Measurements from ENCODE around the gene CYP2D6. TPM values are rescaled to one million over a fixed set of nuclear protein-coding genes. Genes with fewer than 3 reads are reported as not detected.
"Not testable (repeated sequence)": the region's sequence is repeated elsewhere in the genome, so short reads cannot be mapped to it uniquely, and the experiment has no call there.

CYP2D6 gene
- polyA plus RNA-seq, 3 donors = 0.85 to 1.2 (median 1.1) TPM

- not testable (repeated sequence) for H3K27ac ChIP-seq (ENCODE audit: low read depth, low read length)
- 88 to 95% (median 94%) methylated on average over 9 to 13 of the region's 17 CpGs for WGBS, 3 donors
Measured at GRCh38 chr22:42140153-42140552, 9.5 kb upstream of the CYP2D6 start.

DNA sequence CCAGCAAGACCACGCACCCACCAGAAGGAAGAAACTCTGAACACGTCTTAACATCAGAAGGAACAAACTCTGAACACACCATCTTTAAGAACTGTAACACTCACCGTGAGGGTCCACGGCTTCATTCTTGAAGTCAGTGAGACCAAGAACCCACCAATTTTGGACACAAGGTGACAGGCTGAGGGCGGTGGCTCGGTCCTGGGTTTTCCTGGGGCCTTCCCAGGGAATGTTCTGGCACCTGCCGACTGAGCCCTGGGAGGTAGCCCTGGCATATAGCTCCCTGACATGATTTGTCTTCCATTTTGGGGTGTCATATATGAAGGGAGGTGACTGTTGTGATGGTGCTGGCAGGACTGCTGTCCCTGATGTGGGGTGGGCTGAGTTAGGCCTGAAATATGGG, 8.9 kb upstream of the CYP2D6 start:
- H3K27ac ChIP-seq (ENCODE audit: low read depth, low read length) = not testable (repeated sequence)
- WGBS, 3 donors = 90 to 97% (median 91%) methylated on average over 7 of the region's 7 CpGs

GRCh38 chr22:42138972-42139371, 8.4 kb upstream of the CYP2D6 start:
- no peak overlapping the region for H3K27ac ChIP-seq (ENCODE audit: low read depth, low read length)
- WGBS, 3 donors = 83 to 98% (median 98%) methylated on average over 2 of the region's 2 CpGs

DNA sequence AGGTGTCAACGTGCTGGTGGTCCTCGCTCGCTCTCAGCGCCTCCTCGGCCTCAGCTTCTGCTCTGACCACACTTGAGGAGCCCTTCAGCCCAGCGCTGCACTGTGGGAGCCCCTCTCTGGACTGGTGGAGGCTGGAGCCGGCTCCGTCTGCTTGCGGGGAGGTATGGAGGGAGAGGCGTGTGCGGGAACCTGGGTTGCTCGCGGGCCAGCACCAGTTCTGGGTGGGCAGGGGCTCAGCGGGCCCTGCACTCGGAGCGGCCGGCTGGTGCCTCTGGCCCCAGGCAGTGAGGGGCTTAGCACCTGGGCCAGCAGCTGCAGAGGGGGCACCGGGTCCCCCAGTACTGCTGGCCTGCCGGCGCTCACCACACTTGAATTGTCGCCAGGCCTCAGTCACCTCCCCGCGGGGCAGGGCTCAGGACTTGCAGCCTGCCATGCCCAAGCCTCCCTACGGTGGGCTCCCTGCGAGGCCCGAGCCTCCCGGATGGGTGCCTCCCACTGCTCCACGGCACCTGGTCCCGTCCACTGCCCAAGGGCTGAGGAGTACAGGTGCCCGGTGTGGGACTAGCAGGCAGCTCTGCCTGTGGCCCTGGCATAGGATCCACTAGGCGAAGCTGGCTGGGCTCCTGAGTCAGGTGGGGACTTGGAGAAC, 7.6 kb upstream of the CYP2D6 start:
- WGBS, 3 donors = 88 to 95% (median 90%) methylated on average over 27 to 31 of the region's 31 CpGs
- H3K27ac ChIP-seq (ENCODE audit: low read depth, low read length) = no peak overlapping the region

DNA sequence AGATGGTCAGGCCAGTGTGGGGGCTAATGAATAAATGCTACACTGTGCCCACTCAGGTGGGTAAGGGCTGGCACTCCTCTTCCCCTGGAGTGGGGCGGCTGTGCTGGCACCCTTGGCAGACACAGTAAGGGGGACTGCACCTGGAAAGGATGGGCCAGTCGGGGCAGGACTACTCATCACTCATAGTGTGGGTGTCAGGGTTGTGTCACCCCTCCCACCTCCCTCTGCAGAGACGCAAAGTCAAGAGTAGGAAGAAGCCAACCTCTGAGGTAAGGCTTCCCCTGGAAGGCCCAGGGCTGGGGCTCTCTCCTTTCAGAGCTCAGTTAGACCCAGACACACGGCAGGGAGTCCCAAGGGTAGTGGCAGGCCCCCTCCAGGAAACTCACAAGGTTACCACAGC, 5.1 kb upstream of the CYP2D6 start:
- no CpG with 5 or more reads among the region's 4 CpGs for WGBS, 3 donors

DNA sequence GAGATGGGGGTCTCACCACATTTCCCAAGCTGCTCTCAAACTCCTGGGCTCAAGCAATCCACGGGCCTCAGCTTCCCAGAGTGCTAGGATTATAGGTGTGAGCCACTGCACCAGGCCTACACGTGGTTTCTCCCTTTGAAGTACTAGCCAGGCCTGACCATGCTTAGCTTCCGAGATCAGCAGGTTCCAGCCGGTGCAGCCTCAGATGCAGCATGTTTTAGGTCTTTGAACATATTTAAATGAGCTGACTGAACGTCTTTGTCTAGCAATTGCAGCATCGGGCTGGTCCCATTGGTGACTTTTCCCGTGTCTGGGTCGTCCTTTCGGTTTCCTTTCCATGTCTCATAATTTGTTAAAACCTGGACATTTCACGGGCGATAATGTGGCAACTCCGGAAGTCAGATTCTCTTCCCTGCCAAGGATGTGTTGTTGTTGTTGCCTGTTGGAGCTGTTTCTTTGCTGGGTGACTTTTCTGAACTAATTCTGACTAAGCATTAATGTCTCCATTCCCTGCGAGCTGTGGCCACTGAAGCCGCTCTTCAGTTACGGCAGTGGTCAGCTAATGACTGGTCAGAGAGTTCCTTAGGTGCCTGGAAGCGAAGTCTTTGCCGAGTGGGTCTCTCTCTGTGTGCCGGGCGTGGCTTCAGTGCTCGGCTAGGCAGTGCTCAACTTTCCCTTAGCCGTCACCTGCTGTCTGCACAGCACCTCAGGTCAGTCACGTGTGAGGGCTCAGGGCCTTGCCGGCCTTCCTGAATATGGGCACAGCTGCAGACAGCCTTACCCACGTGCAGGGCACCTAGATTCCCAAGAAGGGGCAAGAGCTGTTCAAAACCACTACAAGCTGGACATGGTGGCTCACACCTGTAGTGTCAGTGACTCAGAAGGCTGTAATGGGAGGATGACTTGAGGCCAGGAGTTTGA, 3.8 kb upstream of the CYP2D6 start:
- no peak overlapping the region for H3K27ac ChIP-seq (ENCODE audit: low read depth, low read length)
- 67 to 84% (median 73%) methylated on average over 24 of the region's 24 CpGs for WGBS, 3 donors

More for the DNA sequence above, 5.1 kb upstream of the CYP2D6 start:
- not testable (repeated sequence) for H3K27ac ChIP-seq (ENCODE audit: low read depth, low read length)

DNA sequence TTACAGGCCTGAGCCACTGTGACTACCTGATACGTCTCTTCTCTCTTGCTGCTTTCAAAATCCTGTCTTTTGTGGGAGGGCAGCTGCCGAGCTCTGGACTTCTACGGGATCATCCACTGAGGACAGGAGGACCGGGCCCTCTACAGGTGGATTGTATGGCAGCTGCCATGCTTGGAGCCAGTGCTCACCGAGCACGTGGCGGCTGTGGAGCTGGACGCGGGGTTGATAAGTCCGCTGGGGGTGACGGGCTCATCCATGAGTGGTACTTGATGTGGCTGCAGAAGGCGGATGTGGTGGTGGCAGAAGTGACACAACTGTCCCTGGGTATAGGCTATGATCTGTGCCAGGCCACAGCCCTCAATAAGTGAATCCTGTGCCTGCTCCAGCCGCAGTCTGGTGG, 1.8 kb upstream of the CYP2D6 start:
- no peak overlapping the region for H3K27ac ChIP-seq (ENCODE audit: low read depth, low read length)
- 74 to 87% (median 77%) methylated on average over 13 of the region's 13 CpGs for WGBS, 3 donors

- WGBS, 3 donors = 70 to 77% (median 73%) methylated on average over 8 of the region's 8 CpGs
- H3K27ac ChIP-seq (ENCODE audit: low read depth, low read length) = no peak overlapping the region
Measured at GRCh38 chr22:42131562-42131961, 952 bp upstream of the CYP2D6 start.

GRCh38 chr22:42130182-42130581, 428 bp downstream of the CYP2D6 start:
- WGBS, 3 donors = 0 to 14% (median 0%) methylated on average over 1 of the region's 7 CpGs
- H3K27ac ChIP-seq (ENCODE audit: low read depth, low read length) = not testable (repeated sequence)

DNA sequence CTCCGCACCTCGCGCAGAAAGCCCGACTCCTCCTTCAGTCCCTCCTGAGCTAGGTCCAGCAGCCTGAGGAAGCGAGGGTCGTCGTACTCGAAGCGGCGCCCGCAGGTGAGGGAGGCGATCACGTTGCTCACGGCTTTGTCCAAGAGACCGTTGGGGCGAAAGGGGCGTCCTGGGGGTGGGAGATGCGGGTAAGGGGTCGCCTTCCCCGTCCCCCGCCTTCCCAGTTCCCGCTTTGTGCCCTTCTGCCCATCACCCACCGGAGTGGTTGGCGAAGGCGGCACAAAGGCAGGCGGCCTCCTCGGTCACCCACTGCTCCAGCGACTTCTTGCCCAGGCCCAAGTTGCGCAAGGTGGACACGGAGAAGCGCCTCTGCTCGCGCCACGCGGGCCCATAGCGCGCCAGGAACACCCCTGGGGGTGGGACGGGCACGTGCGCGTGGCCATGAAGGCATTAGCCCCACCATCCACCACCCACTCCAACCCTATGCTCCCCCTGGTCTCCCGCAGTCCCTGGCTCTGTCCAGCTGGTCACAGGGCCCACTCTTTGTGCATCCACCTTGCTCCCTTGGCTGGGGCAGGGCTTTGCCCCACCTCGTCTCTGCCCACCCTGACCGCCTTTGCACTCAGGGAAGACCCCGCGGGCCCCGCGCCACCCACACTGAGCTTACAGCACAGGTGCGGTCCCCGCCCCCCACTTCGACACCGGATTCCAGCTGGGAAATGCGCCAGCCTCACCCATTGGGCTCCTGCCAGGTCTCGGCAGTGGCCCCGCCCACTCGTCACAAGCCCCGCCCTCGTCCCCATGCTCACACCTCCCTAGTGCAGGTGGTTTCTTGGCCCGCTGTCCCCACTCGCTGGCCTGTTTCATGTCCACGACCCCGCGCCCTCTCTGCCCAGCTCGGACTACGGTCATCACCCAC, 1.6 kb downstream of the CYP2D6 start:
- not testable (repeated sequence) for H3K27ac ChIP-seq (ENCODE audit: low read depth, low read length)
- 65 to 75% (median 68%) methylated on average over 44 to 65 of the region's 65 CpGs for WGBS, 3 donors

DNA sequence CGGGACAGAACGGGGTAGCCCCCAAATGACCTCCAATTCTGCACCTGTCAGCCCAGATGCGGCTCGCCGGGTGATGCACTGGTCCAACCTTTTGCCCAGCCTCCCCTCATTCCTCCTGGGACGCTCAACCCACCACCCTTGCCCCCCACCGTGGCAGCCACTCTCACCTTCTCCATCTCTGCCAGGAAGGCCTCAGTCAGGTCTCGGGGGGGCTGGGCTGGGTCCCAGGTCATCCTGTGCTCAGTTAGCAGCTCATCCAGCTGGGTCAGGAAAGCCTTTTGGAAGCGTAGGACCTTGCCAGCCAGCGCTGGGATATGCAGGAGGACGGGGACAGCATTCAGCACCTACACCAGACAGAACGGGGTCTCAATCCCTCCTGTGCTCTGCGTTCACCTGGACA, 2.6 kb downstream of the CYP2D6 start:
- 86 to 93% (median 90%) methylated on average over 11 to 13 of the region's 13 CpGs for WGBS, 3 donors
- H3K27ac ChIP-seq (ENCODE audit: low read depth, low read length) = not testable (repeated sequence)

GRCh38 chr22:42127606-42128005, 3.0 kb downstream of the CYP2D6 start:
- 86 to 92% (median 88%) methylated on average over 14 to 16 of the region's 16 CpGs for WGBS, 3 donors
- H3K27ac ChIP-seq (ENCODE audit: low read depth, low read length) = no peak overlapping the region

- WGBS, 3 donors = no CpG with 5 or more reads among the region's 4 CpGs
- H3K27ac ChIP-seq (ENCODE audit: low read depth, low read length) = not testable (repeated sequence)
Measured at GRCh38 chr22:42123529-42123928, 7.1 kb downstream of the CYP2D6 start.

GRCh38 chr22:42120231-42121021, 10.2 kb downstream of the CYP2D6 start:
- 47 to 86% (median 52%) methylated on average over 15 of the region's 15 CpGs for WGBS, 3 donors
- H3K27ac ChIP-seq (ENCODE audit: low read depth, low read length) = not testable (repeated sequence)

GRCh38 chr22:42116848-42117424, 13.7 kb downstream of the CYP2D6 start:
- H3K27ac ChIP-seq (ENCODE audit: low read depth, low read length) = no peak overlapping the region
- WGBS, 3 donors = 78 to 86% (median 86%) methylated on average over 4 of the region's 4 CpGs

DNA sequence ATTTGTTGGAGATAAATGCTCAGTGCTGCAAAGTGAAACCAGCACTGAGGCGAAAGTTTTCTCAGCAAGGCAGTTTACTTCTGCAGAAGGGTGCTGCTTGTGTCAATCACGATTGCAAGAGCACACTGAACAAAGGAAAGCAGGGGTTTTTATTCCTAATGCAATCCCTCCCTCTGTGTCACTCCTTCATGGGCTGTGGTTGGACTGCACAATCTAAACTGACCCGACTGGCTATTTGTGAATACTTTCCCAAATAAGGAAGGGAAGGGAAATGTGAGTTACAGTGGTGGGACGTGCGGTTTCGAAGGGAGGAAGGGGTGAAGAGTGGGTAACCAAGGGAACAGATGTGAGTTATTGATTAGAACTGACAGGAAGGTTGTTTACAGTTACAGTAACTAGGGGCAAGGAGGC, 15.2 kb downstream of the CYP2D6 start:
- H3K27ac ChIP-seq (ENCODE audit: low read depth, low read length) = not testable (repeated sequence)
- WGBS, 3 donors = 80 to 87% (median 82%) methylated on average over 6 of the region's 6 CpGs

- WGBS, 3 donors = 90 to 92% (median 91%) methylated on average over 7 of the region's 7 CpGs
- no peak overlapping the region for H3K27ac ChIP-seq (ENCODE audit: low read depth, low read length)
Measured at GRCh38 chr22:42114721-42115120, 15.9 kb downstream of the CYP2D6 start.

DNA sequence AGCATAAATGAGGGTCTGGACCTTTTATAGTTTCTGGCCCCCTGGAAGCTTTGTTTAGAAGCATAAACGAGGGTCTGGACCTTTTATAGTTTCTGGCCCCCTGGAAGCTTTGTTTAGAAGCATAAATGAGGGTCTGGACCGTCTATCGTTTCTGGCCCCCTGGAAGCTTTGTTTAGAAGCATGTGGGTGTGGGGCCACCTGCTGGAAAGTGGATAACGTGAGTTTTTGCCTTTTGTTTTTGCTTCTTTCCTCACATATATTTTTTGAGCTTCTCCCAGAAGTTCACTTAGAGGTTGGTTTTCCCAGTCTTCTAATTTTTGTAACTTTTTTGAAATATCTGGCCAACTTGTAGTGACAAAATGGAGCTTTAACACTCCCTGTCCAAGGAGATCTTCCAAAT, 17.8 kb downstream of the CYP2D6 start:
- H3K27ac ChIP-seq (ENCODE audit: low read depth, low read length) = not testable (repeated sequence)
- 10 to 21% (median 20%) methylated on average over 3 to 4 of the region's 4 CpGs for WGBS, 3 donors
